Measurements from ENCODE around the gene EIF1. TPM values are rescaled to one million over a fixed set of nuclear protein-coding genes. Genes with fewer than 3 reads are reported as not detected.

EIF1 gene
- total RNA-seq, 4 donors from 2014 or later: 238 to 471 (median 430) TPM

GRCh38 chr17:41647038-41647813 is 41.5 kb upstream of the EIF1 start:
- H3K27ac ChIP-seq: peak overlapping the region; percentile 99
- peaks cover 59% of the 10 kb centered on the region for H3K4me1 ChIP-seq
- TF ChIP-seq POLR2AphosphoS5 (IDR thresholded peaks at IDR 0.05) (no peak), CTCF (IDR thresholded peaks at IDR 0.05) (no peak), POLR2A (IDR thresholded peaks at IDR 0.05) (no peak), EP300 (IDR thresholded peaks at IDR 0.05) (no peak)

GRCh38 chr17:41647940-41648410 is 40.7 kb upstream of the EIF1 start:
- peak; percentile 95 for DNase-seq (ENCODE audit: low spot score in 2 of 2)
- Histone ChIP-seq H3K27ac (peak overlapping the region; percentile 99), H3K4me1 (peaks cover 64% of the 10 kb centered on the region), H3K4me3 (peak overlapping the region; percentile 45), H3K36me3 (no peaks in the 10 kb centered on the region), H3K9me3 (no peaks in the 10 kb centered on the region), H3K27me3 (no peaks in the 10 kb centered on the region)
- WGBS: 3% methylated on average over 8 of the region's 22 CpGs
- TF ChIP-seq CTCF (IDR thresholded peaks at IDR 0.05) (peak; percentile 94 to 95), POLR2A (IDR thresholded peaks at IDR 0.05) (no peak)

More at GRCh38 chr17:41647038-41647813, 41.5 kb upstream of the EIF1 start:
- no peaks in the 10 kb centered on the region for H3K9me3 ChIP-seq
- DNase-seq (ENCODE audit: low spot score in 2 of 2): peak in 1 of 2 donors; percentile 65
- H3K27me3 ChIP-seq: no peaks in the 10 kb centered on the region
- no peaks in the 10 kb centered on the region for H3K36me3 ChIP-seq
- peak overlapping the region; percentile 45 for H3K4me3 ChIP-seq
- WGBS: 48% methylated on average over 15 of the region's 15 CpGs

GRCh38 chr17:41648411-41649195 is 40.1 kb upstream of the EIF1 start:
- Histone ChIP-seq H3K36me3 (no peaks in the 10 kb centered on the region), H3K4me1 (peaks cover 69% of the 10 kb centered on the region), H3K27me3 (no peaks in the 10 kb centered on the region), H3K9me3 (no peaks in the 10 kb centered on the region), H3K27ac (peak overlapping the region; percentile 99), H3K4me3 (peak overlapping the region; percentile 45)
- 5% methylated on average over 39 of the region's 39 CpGs for WGBS
- TF ChIP-seq EP300 (IDR thresholded peaks at IDR 0.05) (no peak), CTCF (IDR thresholded peaks at IDR 0.05) (peak; percentile 93 to 94)
- DNase-seq (ENCODE audit: low spot score in 2 of 2): peak; percentile 92 to 93

GRCh38 chr17:41649923-41650519 is 38.7 kb upstream of the EIF1 start:
- no peak for TF ChIP-seq EP300 (IDR thresholded peaks at IDR 0.05)
- TF ChIP-seq POLR2AphosphoS5 (IDR thresholded peaks at IDR 0.05): no peak
- TF ChIP-seq POLR2A (IDR thresholded peaks at IDR 0.05): no peak
- TF ChIP-seq CTCF (IDR thresholded peaks at IDR 0.05): no peak
- no peaks in the 10 kb centered on the region for H3K36me3 ChIP-seq
- no peak for DNase-seq (ENCODE audit: low spot score in 2 of 2)

More at GRCh38 chr17:41649923-41650519, 38.7 kb upstream of the EIF1 start:
- Histone ChIP-seq H3K9me3 (no peaks in the 10 kb centered on the region), H3K27me3 (no peaks in the 10 kb centered on the region), H3K4me1 (peaks cover 81% of the 10 kb centered on the region), H3K27ac (peak overlapping the region; percentile 99), H3K4me3 (no peak overlapping the region)
- 91% methylated on average over 10 of the region's 10 CpGs for WGBS
